WTC11 (cell line): ENCODE results near the gene ADGRL3. TPM values are rescaled to one million over a fixed set of nuclear protein-coding genes. Genes with fewer than 3 reads are reported as not detected.
A peak's percentile ranks its signal among the peaks of the same experiment; 100 is the strongest.

ENCODE experiments used
- ATAC-seq: fragments of 200-7000 bp; cut with Tn5 transposase; 2 replicates; pipeline ENCODE4 v1.10.0; 2021; ENCODE audit warnings: mild to moderate bottlenecking, moderate library complexity
- CTCF ChIA-PET: fragments of 300-600 bp; sonication (Branson Sonifier 250); formaldehyde crosslinking; loops from one replicate; lab custom pipeline; 2021; ENCODE audit warnings: antibody characterized with exemption; lab: Charles Lee
- POLR2A ChIA-PET: fragments of 350-600 bp; sonication (Branson Sonifier 250); formaldehyde crosslinking; loops from one replicate; lab custom pipeline; 2021; ENCODE audit warnings: antibody characterized with exemption; lab: Charles Lee
- DNase-seq: peaks from one replicate; pipeline ENCODE4 v3.0.0; 2021; ENCODE audit warnings: low spot score
- H3K27ac Mint-ChIP-seq: 2 replicates; pipeline ENCODE4 v1.8.0; 2021; ENCODE audit warnings: mixed read lengths
- H3K27me3 Mint-ChIP-seq: 2 replicates; pipeline ENCODE4 v1.8.0; 2021; ENCODE audit warnings: low read depth, mild to moderate bottlenecking, moderate library complexity, mixed read lengths
- H3K36me3 Mint-ChIP-seq: 2 replicates; pipeline ENCODE4 v1.8.0; 2021; ENCODE audit warnings: mixed read lengths
- H3K4me1 Mint-ChIP-seq: 2 replicates; pipeline ENCODE4 v1.8.0; 2022; ENCODE audit warnings: mixed read lengths
- H3K4me3 Mint-ChIP-seq: 2 replicates; pipeline ENCODE4 v1.8.0; 2021; ENCODE audit warnings: mild to moderate bottlenecking, moderate library complexity, mixed read lengths
- H3K9me3 Mint-ChIP-seq: 2 replicates; pipeline ENCODE4 v1.8.0; 2021; ENCODE audit warnings: mixed read lengths
- CBFB ChIP-seq: sonication (generic); formaldehyde crosslinking; IDR thresholded peaks from 2 replicates; pipeline ENCODE4 v1.8.1; 2022; ENCODE audit warnings: mild to moderate bottlenecking, low read depth, missing genetic modification reagents
- ETV6 ChIP-seq: sonication (generic); formaldehyde crosslinking; IDR thresholded peaks from 2 replicates; pipeline ENCODE4 v1.8.1; 2022; ENCODE audit warnings: mild to moderate bottlenecking, missing genetic modification reagents
- FOXP1 ChIP-seq: sonication (generic); formaldehyde crosslinking; IDR thresholded peaks from 2 replicates; pipeline ENCODE4 v1.8.0; 2022; ENCODE audit warnings: missing genetic modification reagents, mild to moderate bottlenecking, moderate library complexity, borderline replicate concordance
- JUN ChIP-seq: sonication (generic); formaldehyde crosslinking; IDR thresholded peaks from 2 replicates; pipeline ENCODE4 v1.8.0; 2023; ENCODE audit warnings: mild to moderate bottlenecking, missing genetic modification reagents
- KAT7 ChIP-seq: sonication (generic); formaldehyde crosslinking; IDR thresholded peaks from 2 replicates; pipeline ENCODE4 v1.8.1; 2023; ENCODE audit warnings: missing genetic modification reagents, mild to moderate bottlenecking, borderline replicate concordance
- MYBL2 ChIP-seq: sonication (generic); formaldehyde crosslinking; IDR thresholded peaks from 2 replicates; pipeline ENCODE4 v1.8.1; 2023; ENCODE audit warnings: mild to moderate bottlenecking, moderate library complexity, missing genetic modification reagents
- NFE2L1 ChIP-seq: sonication (generic); formaldehyde crosslinking; IDR thresholded peaks from 2 replicates; pipeline ENCODE4 v1.8.1; 2023; ENCODE audit warnings: missing genetic modification reagents
- NFYB ChIP-seq: sonication (generic); formaldehyde crosslinking; conservative IDR thresholded peaks from 2 replicates; pipeline ENCODE4 v1.8.0; 2022; ENCODE audit warnings: low read depth, missing genetic modification reagents
- NR3C1 ChIP-seq: sonication (generic); formaldehyde crosslinking; conservative IDR thresholded peaks from 2 replicates; pipeline ENCODE4 v1.8.1; 2023; ENCODE audit warnings: low read depth, mild to moderate bottlenecking, missing genetic modification reagents
- SMAD4 ChIP-seq: sonication (generic); formaldehyde crosslinking; IDR thresholded peaks from 2 replicates; pipeline ENCODE4 v1.8.0; 2022; ENCODE audit warnings: mild to moderate bottlenecking, missing genetic modification reagents
- SP1 ChIP-seq: sonication (generic); formaldehyde crosslinking; conservative IDR thresholded peaks from 2 replicates; pipeline ENCODE4 v1.8.1; 2022; ENCODE audit warnings: missing genetic modification reagents
- TEAD1 ChIP-seq: sonication (generic); formaldehyde crosslinking; IDR thresholded peaks from 2 replicates; pipeline ENCODE4 v1.8.0; 2022; ENCODE audit warnings: mild to moderate bottlenecking, missing genetic modification reagents
- TEAD4 ChIP-seq: sonication (generic); formaldehyde crosslinking; IDR thresholded peaks from 2 replicates; pipeline ENCODE4 v1.8.0; 2022; ENCODE audit warnings: mild to moderate bottlenecking, missing genetic modification reagents
- TP53 ChIP-seq: sonication (generic); formaldehyde crosslinking; IDR thresholded peaks from 2 replicates; pipeline ENCODE4 v1.8.1; 2023; ENCODE audit warnings: mild to moderate bottlenecking, missing genetic modification reagents
- ZNF317 ChIP-seq: sonication (generic); formaldehyde crosslinking; IDR thresholded peaks from 2 replicates; pipeline ENCODE4 v1.8.1; 2023; ENCODE audit warnings: low read depth, mild to moderate bottlenecking, moderate library complexity, missing genetic modification reagents, borderline replicate concordance
- ZNF671 ChIP-seq: fragments of 250-450 bp; sonication (Bioruptor Pico); IDR thresholded peaks from 2 replicates; pipeline ENCODE4 v1.8.0; 2021; ENCODE audit warnings: mild to moderate bottlenecking
- total RNA-seq: library from RNA; stranded (reverse); gene quantifications from 3 replicates; pipeline ENCODE4 v1.2.3, GENCODE V29; 2021
- TF ChIP-seq, protein P1 (sequence below): fragments of 250-450 bp; sonication (Bioruptor Pico); conservative IDR thresholded peaks from 2 replicates; pipeline ENCODE4 v1.9.0; 2021; ENCODE audit warnings: mild to moderate bottlenecking
- TF ChIP-seq, protein P2 (sequence below): fragments of 250-450 bp; sonication (Bioruptor Pico); IDR thresholded peaks from 2 replicates; pipeline ENCODE4 v1.9.0; 2021; ENCODE audit warnings: mild to moderate bottlenecking
- TF ChIP-seq, protein P3 (sequence below): sonication (generic); formaldehyde crosslinking; IDR thresholded peaks from 2 replicates; pipeline ENCODE4 v1.8.1; 2023; ENCODE audit warnings: mild to moderate bottlenecking, missing genetic modification reagents
- TF ChIP-seq, protein P4 (sequence below): fragments of 250-450 bp; sonication (Bioruptor Pico); IDR thresholded peaks from 2 replicates; pipeline ENCODE4 v1.9.0; 2021; ENCODE audit warnings: moderate library complexity, mild to moderate bottlenecking, inconsistent platforms, borderline replicate concordance
- TF ChIP-seq, protein P5 (sequence below): sonication (generic); formaldehyde crosslinking; IDR thresholded peaks from 2 replicates; pipeline ENCODE4 v1.8.0; 2022; ENCODE audit warnings: mild to moderate bottlenecking, missing genetic modification reagents
- TF ChIP-seq, protein P6 (sequence below): sonication (generic); formaldehyde crosslinking; conservative IDR thresholded peaks from 2 replicates; pipeline ENCODE4 v1.8.1; 2023; ENCODE audit warnings: mild to moderate bottlenecking, low read depth, missing genetic modification reagents, moderate library complexity

The ADGRL3 gene
- total RNA-seq, 1 experiment from 2014 or later, result 8.7 TPM

DNA sequence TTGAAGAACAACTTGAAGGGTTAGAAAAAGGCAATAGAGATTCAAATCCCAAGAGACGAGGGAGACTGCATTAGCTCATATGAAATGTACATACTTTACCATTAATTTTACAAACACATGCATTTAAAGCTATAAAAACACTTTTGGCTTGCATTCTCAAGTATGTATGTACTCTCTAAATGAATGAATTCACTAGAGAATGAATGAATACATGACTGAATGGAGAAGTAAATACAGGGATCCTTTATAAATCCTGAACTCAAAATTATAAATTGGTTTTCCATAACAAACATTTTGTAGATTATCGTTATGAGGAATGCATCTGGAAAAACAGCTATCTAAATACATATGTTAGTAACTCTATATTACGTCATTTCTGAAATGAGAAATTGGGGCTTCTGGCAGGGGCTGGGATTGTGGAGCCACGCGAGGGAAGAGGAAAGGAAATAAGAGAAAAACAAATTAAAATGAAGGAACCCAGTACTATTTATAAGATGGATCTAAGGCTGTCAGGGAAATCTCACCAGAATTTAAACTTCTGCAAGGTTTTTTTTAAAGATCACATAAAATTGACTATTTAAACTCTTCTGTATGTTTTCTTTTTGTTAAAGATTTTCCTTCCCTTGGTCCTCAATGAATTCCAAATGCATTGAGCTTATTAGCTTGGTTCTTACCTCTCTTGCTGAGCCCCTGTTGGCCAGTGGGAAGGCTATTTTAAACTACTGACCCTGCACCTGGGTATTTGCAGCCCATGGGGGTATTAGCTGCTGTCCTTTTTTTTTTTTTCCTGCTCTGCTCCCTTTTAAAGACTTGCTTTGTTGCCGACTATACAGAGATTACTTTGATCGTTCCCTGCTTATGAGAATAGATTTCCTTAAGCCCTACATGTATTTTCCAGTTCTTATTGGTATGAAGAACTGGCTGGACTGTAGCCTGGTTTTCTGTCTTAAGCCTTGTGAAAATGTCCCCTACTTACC lies 207.8 kb downstream of the ADGRL3 start:
- no peaks in the 10 kb centered on the region for H3K36me3 Mint-ChIP-seq
- peak; percentile 79 for ATAC-seq
- no peak for TF ChIP-seq FOXP1
- no peak for TF ChIP-seq TP53 (CRISPR knock-in tag)
- TF ChIP-seq KAT7 (CRISPR knock-in tag), result no peak
- no peak for TF ChIP-seq JUN
- TF ChIP-seq, protein P1, sequence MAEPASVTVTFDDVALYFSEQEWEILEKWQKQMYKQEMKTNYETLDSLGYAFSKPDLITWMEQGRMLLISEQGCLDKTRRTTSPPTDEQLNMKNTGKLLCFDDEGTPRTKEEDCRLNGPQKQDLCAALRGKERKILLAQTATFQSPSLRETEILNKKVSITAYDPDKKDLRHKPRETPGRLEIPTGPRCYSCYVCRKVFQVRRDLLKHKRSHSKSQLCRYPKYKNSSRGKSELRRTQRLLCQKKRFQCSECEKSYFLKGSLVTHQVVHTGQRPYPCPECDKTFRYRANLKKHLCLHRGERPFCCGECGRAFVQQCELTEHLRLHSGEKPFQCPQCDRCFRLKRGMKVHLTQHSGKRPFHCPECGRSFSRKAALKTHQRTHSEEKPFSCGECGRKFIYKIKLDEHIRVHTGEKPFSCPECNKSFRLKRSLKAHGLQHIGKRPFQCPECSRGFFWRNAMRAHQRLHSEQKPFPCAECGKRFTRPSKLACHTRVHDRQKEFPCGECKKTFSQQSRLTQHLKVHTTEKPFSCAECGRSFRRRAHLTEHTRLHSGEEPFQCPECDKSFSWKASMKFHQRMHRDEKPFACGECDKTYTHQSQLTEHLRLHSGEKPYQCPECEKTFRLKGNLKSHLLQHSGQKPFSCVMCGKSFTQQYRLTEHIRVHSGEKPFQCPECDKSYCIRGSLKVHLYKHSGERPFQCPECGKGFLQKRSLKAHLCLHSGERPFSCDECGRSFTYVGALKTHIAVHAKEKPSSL, result no peak
- no peak for TF ChIP-seq NFE2L1 (CRISPR knock-in tag)
- TF ChIP-seq, protein P2, sequence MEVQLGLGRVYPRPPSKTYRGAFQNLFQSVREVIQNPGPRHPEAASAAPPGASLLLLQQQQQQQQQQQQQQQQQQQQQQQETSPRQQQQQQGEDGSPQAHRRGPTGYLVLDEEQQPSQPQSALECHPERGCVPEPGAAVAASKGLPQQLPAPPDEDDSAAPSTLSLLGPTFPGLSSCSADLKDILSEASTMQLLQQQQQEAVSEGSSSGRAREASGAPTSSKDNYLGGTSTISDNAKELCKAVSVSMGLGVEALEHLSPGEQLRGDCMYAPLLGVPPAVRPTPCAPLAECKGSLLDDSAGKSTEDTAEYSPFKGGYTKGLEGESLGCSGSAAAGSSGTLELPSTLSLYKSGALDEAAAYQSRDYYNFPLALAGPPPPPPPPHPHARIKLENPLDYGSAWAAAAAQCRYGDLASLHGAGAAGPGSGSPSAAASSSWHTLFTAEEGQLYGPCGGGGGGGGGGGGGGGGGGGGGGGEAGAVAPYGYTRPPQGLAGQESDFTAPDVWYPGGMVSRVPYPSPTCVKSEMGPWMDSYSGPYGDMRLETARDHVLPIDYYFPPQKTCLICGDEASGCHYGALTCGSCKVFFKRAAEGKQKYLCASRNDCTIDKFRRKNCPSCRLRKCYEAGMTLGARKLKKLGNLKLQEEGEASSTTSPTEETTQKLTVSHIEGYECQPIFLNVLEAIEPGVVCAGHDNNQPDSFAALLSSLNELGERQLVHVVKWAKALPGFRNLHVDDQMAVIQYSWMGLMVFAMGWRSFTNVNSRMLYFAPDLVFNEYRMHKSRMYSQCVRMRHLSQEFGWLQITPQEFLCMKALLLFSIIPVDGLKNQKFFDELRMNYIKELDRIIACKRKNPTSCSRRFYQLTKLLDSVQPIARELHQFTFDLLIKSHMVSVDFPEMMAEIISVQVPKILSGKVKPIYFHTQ (CRISPR knock-in tag), result no peak
- TF ChIP-seq ZNF671 (CRISPR knock-in tag), result no peak
- TF ChIP-seq, protein P3, sequence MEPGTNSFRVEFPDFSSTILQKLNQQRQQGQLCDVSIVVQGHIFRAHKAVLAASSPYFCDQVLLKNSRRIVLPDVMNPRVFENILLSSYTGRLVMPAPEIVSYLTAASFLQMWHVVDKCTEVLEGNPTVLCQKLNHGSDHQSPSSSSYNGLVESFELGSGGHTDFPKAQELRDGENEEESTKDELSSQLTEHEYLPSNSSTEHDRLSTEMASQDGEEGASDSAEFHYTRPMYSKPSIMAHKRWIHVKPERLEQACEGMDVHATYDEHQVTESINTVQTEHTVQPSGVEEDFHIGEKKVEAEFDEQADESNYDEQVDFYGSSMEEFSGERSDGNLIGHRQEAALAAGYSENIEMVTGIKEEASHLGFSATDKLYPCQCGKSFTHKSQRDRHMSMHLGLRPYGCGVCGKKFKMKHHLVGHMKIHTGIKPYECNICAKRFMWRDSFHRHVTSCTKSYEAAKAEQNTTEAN (CRISPR knock-in tag), result no peak
- TF ChIP-seq, protein P4, sequence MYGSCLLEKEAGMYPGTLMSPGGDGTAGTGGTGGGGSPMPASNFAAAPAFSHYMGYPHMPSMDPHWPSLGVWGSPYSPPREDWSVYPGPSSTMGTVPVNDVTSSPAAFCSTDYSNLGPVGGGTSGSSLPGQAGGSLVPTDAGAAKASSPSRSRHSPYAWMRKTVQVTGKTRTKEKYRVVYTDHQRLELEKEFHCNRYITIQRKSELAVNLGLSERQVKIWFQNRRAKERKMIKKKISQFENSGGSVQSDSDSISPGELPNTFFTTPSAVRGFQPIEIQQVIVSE (CRISPR knock-in tag), result no peak
- no peak for TF ChIP-seq MYBL2 (CRISPR knock-in tag)
- TF ChIP-seq TEAD1, result no peak
- TF ChIP-seq SMAD4 (CRISPR knock-in tag), result no peak
- TF ChIP-seq CBFB, result no peak
- TF ChIP-seq TEAD4 (CRISPR knock-in tag), result no peak
- TF ChIP-seq ETV6 (CRISPR knock-in tag), result no peak
- ChIA-PET POLR2A (interaction anchor here (0.6 to 0.9 kb wide), 2 partner anchors 71 to 308 kb away, joined by 3 to 10 read pairs; no protein-coding TSS in a partner anchor), CTCF (interaction anchor here (0.6 to 0.9 kb wide), 2 partner anchors 183 to 243 kb away, joined by 3 to 4 read pairs; no protein-coding TSS in a partner anchor)
- no peak overlapping the region for H3K4me3 Mint-ChIP-seq
- H3K27ac Mint-ChIP-seq, result peak overlapping the region; percentile 9
- H3K4me1 Mint-ChIP-seq, result peaks cover 14% of the 10 kb centered on the region
- H3K27me3 Mint-ChIP-seq, result no peaks in the 10 kb centered on the region
- H3K9me3 Mint-ChIP-seq, result no peaks in the 10 kb centered on the region
- no peak for DNase-seq

DNA sequence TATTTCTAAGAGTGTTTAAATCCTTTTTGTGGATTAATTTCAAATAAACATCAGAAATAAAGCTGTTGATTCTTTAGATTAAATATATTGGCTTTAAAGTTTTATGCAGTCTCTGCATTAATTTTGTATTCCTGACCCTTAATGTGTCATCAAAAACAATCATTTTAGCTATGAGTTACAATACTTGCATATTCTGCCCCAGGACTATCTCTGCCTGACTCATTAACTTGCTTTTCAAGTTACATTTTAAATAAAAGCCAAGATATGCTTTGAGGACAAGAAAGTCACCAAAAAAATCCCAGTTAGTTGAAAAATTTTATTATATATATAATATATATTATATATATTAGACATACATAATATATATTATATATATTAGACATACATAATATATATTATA lies 208.7 kb downstream of the ADGRL3 start:
- Mint-ChIP-seq H3K4me1 (peaks cover 19% of the 10 kb centered on the region), H3K4me3 (no peak overlapping the region), H3K27me3 (no peaks in the 10 kb centered on the region)
- POLR2A ChIA-PET, result no interaction called here
- DNase-seq, result no peak
- ATAC-seq, result no peak
- TF ChIP-seq NFYB (CRISPR knock-in tag), result no peak
- no peak for TF ChIP-seq ETV6 (CRISPR knock-in tag)
- no peak for TF ChIP-seq NR3C1 (CRISPR knock-in tag)
- TF ChIP-seq, protein P5, sequence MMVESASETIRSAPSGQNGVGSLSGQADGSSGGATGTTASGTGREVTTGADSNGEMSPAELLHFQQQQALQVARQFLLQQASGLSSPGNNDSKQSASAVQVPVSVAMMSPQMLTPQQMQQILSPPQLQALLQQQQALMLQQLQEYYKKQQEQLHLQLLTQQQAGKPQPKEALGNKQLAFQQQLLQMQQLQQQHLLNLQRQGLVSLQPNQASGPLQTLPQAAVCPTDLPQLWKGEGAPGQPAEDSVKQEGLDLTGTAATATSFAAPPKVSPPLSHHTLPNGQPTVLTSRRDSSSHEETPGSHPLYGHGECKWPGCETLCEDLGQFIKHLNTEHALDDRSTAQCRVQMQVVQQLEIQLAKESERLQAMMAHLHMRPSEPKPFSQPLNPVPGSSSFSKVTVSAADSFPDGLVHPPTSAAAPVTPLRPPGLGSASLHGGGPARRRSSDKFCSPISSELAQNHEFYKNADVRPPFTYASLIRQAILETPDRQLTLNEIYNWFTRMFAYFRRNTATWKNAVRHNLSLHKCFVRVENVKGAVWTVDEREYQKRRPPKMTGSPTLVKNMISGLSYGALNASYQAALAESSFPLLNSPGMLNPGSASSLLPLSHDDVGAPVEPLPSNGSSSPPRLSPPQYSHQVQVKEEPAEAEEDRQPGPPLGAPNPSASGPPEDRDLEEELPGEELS, result no peak
- no peak for TF ChIP-seq ZNF317 (CRISPR knock-in tag)
- TF ChIP-seq SP1 (CRISPR knock-in tag), result no peak
- TF ChIP-seq, protein P6, sequence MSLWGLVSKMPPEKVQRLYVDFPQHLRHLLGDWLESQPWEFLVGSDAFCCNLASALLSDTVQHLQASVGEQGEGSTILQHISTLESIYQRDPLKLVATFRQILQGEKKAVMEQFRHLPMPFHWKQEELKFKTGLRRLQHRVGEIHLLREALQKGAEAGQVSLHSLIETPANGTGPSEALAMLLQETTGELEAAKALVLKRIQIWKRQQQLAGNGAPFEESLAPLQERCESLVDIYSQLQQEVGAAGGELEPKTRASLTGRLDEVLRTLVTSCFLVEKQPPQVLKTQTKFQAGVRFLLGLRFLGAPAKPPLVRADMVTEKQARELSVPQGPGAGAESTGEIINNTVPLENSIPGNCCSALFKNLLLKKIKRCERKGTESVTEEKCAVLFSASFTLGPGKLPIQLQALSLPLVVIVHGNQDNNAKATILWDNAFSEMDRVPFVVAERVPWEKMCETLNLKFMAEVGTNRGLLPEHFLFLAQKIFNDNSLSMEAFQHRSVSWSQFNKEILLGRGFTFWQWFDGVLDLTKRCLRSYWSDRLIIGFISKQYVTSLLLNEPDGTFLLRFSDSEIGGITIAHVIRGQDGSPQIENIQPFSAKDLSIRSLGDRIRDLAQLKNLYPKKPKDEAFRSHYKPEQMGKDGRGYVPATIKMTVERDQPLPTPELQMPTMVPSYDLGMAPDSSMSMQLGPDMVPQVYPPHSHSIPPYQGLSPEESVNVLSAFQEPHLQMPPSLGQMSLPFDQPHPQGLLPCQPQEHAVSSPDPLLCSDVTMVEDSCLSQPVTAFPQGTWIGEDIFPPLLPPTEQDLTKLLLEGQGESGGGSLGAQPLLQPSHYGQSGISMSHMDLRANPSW, result no peak
- TF ChIP-seq, all 79 proteins: peak for 0
- no peaks in the 10 kb centered on the region for H3K36me3 Mint-ChIP-seq
- CTCF ChIA-PET, result interaction anchor here (0.6 kb wide), 1 partner anchor 243 kb away, joined by 3 read pairs; no protein-coding TSS in a partner anchor
- H3K9me3 Mint-ChIP-seq, result no peaks in the 10 kb centered on the region
- no peak overlapping the region for H3K27ac Mint-ChIP-seq
